HepG2 (cell line): ENCODE measurements around the gene SFXN5. TPM values are rescaled to one million over a fixed set of nuclear protein-coding genes. Genes with fewer than 3 reads are reported as not detected.

Source experiments
- ATAC-seq: fragments of 200-7000 bp; cut with Tn5 transposase; 3 replicates; pipeline ENCODE4 v1.9.1; 2020; ENCODE audit warnings: mild to moderate bottlenecking, moderate library complexity
- BruUV-seq: library from RNA; stranded (reverse); fragments of 400-500 nt; replicated peaks from 2 replicates; lab custom pipeline; 2021; lab: Mats Ljungman, UMichigan
- CTCF ChIA-PET: fragments of 300-600 bp; formaldehyde crosslinking; extraction: SDS; loops from one replicate; lab custom pipeline; 2021; ENCODE audit warnings: low total read pairs, inconsistent platforms, low intra/inter-chr PET ratio; lab: Yijun Ruan, JAX
- POLR2A ChIA-PET: fragments of 350-600 bp; sonication (Branson Sonifier 250); formaldehyde crosslinking; loops from one replicate; lab custom pipeline; 2020; ENCODE audit warnings: antibody characterized with exemption, inconsistent platforms; lab: Yijun Ruan, JAX
- DNase-seq: peaks from one replicate; pipeline ENCODE4 v3.0.0-alpha.2; 2015; ENCODE audit warnings: low spot score
- FAIRE-seq: peaks from 3 replicates; lab custom pipeline; 2011; peaks lifted over from hg19 to GRCh38; lab: Jason Lieb, UNC
- H2AFZ ChIP-seq: one replicate; pipeline ENCODE4 v1.6.1; 2011; ENCODE audit warnings: low read length, inconsistent platforms
- H3K27ac ChIP-seq: fragments of 300-600 bp; 3 replicates; pipeline ENCODE4 v1.8.0; 2011; ENCODE audit warnings: mixed run types, mild to moderate bottlenecking, mixed read lengths, low read length, inconsistent platforms; ENCODE audit not compliant: insufficient read depth; ENCODE audit errors: extremely low read length
- H3K27me3 ChIP-seq, 2 experiments: fragments of 200-600 bp in 1 of 2; 2 replicates in 1 of 2; 3 replicates in 1 of 2; pipeline versions ENCODE4 v1.6.0 to v1.8.0; 2011; ENCODE audit warnings: low read length in 2 of 2, mild to moderate bottlenecking in 2 of 2, moderate library complexity in 2 of 2, inconsistent platforms in 1 of 2; ENCODE audit not compliant: insufficient read depth in 2 of 2, control insufficient read depth in 1 of 2
- H3K36me3 ChIP-seq, 2 experiments: fragments of 200-600 bp in 1 of 2; replicated peaks in 1 of 2; 2 replicates in 1 of 2; 3 replicates in 1 of 2; pipeline versions ENCODE4 v1.5.1 to v1.8.0; 2011; ENCODE audit warnings: low read length in 2 of 2, inconsistent platforms in 1 of 2; ENCODE audit not compliant: insufficient read depth in 2 of 2, control insufficient read depth in 1 of 2
- H3K4me1 ChIP-seq: 2 replicates; pipeline ENCODE4 v1.5.1; 2012; ENCODE audit warnings: low read length, inconsistent platforms; ENCODE audit not compliant: insufficient read depth
- H3K4me2 ChIP-seq: 2 replicates; pipeline ENCODE4 v1.6.0; 2011; ENCODE audit warnings: low read depth, low read length, inconsistent platforms
- H3K4me3 ChIP-seq, 3 experiments: fragments of 200-600 bp in 1 of 3; sonication (generic), shearing (Covaris generic) in 1 of 3; replicated peaks in 1 of 3; 2 replicates each; pipeline ENCODE4 v1.5.1; 2011 to 2016; ENCODE audit warnings: low read length in 3 of 3, inconsistent platforms in 2 of 3, low read depth in 2 of 3, mild to moderate bottlenecking in 2 of 3, control low read depth in 1 of 3, mixed read lengths in 1 of 3; ENCODE audit not compliant: insufficient read depth in 1 of 3
- H3K79me2 ChIP-seq: one replicate; pipeline ENCODE4 v1.6.1; 2011; ENCODE audit warnings: low read length, inconsistent platforms; ENCODE audit not compliant: insufficient read depth
- H3K9ac ChIP-seq: 2 replicates; pipeline ENCODE4 v1.6.0; 2011; ENCODE audit warnings: mild to moderate bottlenecking, low read depth, low read length, inconsistent platforms; ENCODE audit not compliant: insufficient read depth
- H3K9me3 ChIP-seq: 2 replicates; pipeline ENCODE4 v1.5.1; 2012; ENCODE audit warnings: mild to moderate bottlenecking, low read length
- H4K20me1 ChIP-seq: 2 replicates; pipeline ENCODE4 v1.6.0; 2011; ENCODE audit warnings: inconsistent platforms, mild to moderate bottlenecking, low read length, moderate library complexity; ENCODE audit not compliant: insufficient read depth
- AFF4 ChIP-seq: sonication (generic); formaldehyde crosslinking; IDR thresholded peaks from 2 replicates; pipeline ENCODE4 v1.4.0; 2020; ENCODE audit warnings: missing genetic modification reagents
- CEBPG ChIP-seq: IDR thresholded peaks from 2 replicates; pipeline ENCODE4 v1.6.1; 2016
- CENPT ChIP-seq: sonication (generic); formaldehyde crosslinking; IDR thresholded peaks from 2 replicates; pipeline ENCODE4 v1.8.0; 2022; ENCODE audit warnings: low read depth, mild to moderate bottlenecking, moderate library complexity, missing genetic modification reagents
- KLF12 ChIP-seq: sonication (generic); formaldehyde crosslinking; IDR thresholded peaks from 2 replicates; pipeline ENCODE4 v1.4.0; 2020; ENCODE audit warnings: missing genetic modification reagents, borderline replicate concordance
- KMT2A ChIP-seq: sonication (generic); formaldehyde crosslinking; IDR thresholded peaks from 2 replicates; pipeline ENCODE4 v1.4.0; 2020; ENCODE audit warnings: missing genetic modification reagents
- MYNN ChIP-seq: sonication (generic); formaldehyde crosslinking; IDR thresholded peaks from 2 replicates; pipeline ENCODE4 v1.4.0; 2020; ENCODE audit warnings: mild to moderate bottlenecking, low read depth, missing genetic modification reagents
- NCOA1 ChIP-seq: sonication (generic); formaldehyde crosslinking; IDR thresholded peaks from 2 replicates; pipeline ENCODE4 v1.9.0; 2021; ENCODE audit warnings: missing genetic modification reagents
- PHB2 ChIP-seq: fragments of 450-650 bp; IDR thresholded peaks from 2 replicates; pipeline ENCODE4 v1.6.1; 2018; ENCODE audit not compliant: partially characterized antibody
- RXRB ChIP-seq: IDR thresholded peaks from 2 replicates; pipeline ENCODE4 v1.6.1; 2016; ENCODE audit warnings: borderline replicate concordance, missing genetic modification reagents, missing compliant biosample characterization
- STAG1 ChIP-seq: sonication (generic); formaldehyde crosslinking; IDR thresholded peaks from 2 replicates; pipeline ENCODE4 v1.4.0; 2020; ENCODE audit warnings: missing genetic modification reagents
- ZBTB39 ChIP-seq: sonication (generic); formaldehyde crosslinking; IDR thresholded peaks from 2 replicates; pipeline ENCODE4 v1.5.0; 2020; ENCODE audit warnings: missing genetic modification reagents
- ZGPAT ChIP-seq: IDR thresholded peaks from 2 replicates; pipeline ENCODE4 v1.6.1; 2016; ENCODE audit warnings: mild to moderate bottlenecking
- ZNF598 ChIP-seq: sonication (generic); formaldehyde crosslinking; IDR thresholded peaks from 2 replicates; pipeline ENCODE4 v1.5.1; 2020; ENCODE audit warnings: mild to moderate bottlenecking, missing genetic modification reagents, borderline replicate concordance
- ZNF670 ChIP-seq: sonication (generic); formaldehyde crosslinking; IDR thresholded peaks from 2 replicates; pipeline ENCODE4 v1.8.0; 2022; ENCODE audit warnings: mild to moderate bottlenecking, missing genetic modification reagents, borderline replicate concordance
- ZNF761 ChIP-seq: sonication (generic); formaldehyde crosslinking; conservative IDR thresholded peaks from 2 replicates; pipeline ENCODE4 v1.4.0; 2020; ENCODE audit warnings: mild to moderate bottlenecking, missing genetic modification reagents
- ZNF780A ChIP-seq: sonication (generic); formaldehyde crosslinking; IDR thresholded peaks from 2 replicates; pipeline ENCODE4 v1.8.0; 2022; ENCODE audit warnings: mild to moderate bottlenecking, missing genetic modification reagents, moderate library complexity
- WGBS: methylation state at CpG from one replicate; pipeline ENCODE4 v1.1.6; 2017; ENCODE audit warnings: low lambda C conversion rate; 5-methylcytosine and 5-hydroxymethylcytosine counted together
- in situ Hi-C: cut with HindIII; loops from 2 replicates; pipeline ENCODE4 v1.10.0; 2017; ENCODE audit warnings: low pct_unique_long_range_greater_than_20kb; ENCODE audit not compliant: extremely low pct_ligation_motif_present
- intact Hi-C: fragments of 100-400 bp; cut with micrococcal nuclease; formaldehyde crosslinking; loops from one replicate; pipeline ENCODE4 v1.10.0; 2022; ENCODE audit not compliant: unreplicated experiment
- polyA plus RNA-seq, 8 experiments: library from polyadenylated mRNA; depleted of rRNA in 3 of 8; stranded (reverse) in 7 of 8; unstranded in 1 of 8; fragments of >200 nt; fragmentation: Illumina TruSeq in 4 of 8; extraction: Trizol in 4 of 8; gene quantifications; 2 replicates each; pipeline versions ENCODE4 v1.2.1 to v1.2.3, GENCODE V29; 2011 to 2016; ENCODE audit warnings: low read depth in 4 of 8, missing spikeins in 1 of 8, mixed read lengths in 1 of 8; ENCODE audit not compliant: insufficient read depth in 1 of 8
- total RNA-seq, 5 experiments: library from RNA; depleted of rRNA; stranded (reverse); fragments of >200 nt; fragmentation: Illumina TruSeq; extraction: Trizol; gene quantifications; 2 replicates each; pipeline ENCODE4 v1.2.3, GENCODE V29; 2016; ENCODE audit warnings: low read depth in 1 of 5

The SFXN5 gene
- total and polyA plus RNA-seq, 2 of the 13 experiments (the other 11 are each of a cell fraction or from before 2014, with no cell fraction given) = 34.9 to 37.4 TPM

GRCh38 chr2:73022024-73022568, 49.4 kb downstream of the SFXN5 start (continued):
- TF ChIP-seq ZBTB39 (CRISPR knock-in tag) = no peak
- no peak for TF ChIP-seq ZNF780A (CRISPR knock-in tag)
- no peak for TF ChIP-seq KLF12
- TF ChIP-seq STAG1 = no peak
- no peak for TF ChIP-seq KMT2A (CRISPR knock-in tag)

GRCh38 chr2:73021371-73022010, 50.0 kb downstream of the SFXN5 start:
- 25% methylated on average over 8 of the region's 8 CpGs for WGBS
- in situ Hi-C loops (no loop called here), intact Hi-C loops (loop anchor here (1.0 kb wide), 1 partner anchor 11 kb away; no protein-coding TSS in a partner anchor)
- H2AFZ ChIP-seq = no peak overlapping the region
- peaks cover 35% of the 10 kb centered on the region for H3K4me1 ChIP-seq
- peak; percentile 75 for ATAC-seq
- TSS peak; percentile 77 for BruUV-seq
- peak overlapping the region; percentile 58 for H3K9ac ChIP-seq
- DNase-seq = peak; percentile 80
- peaks cover 5 to 8% of the 10 kb centered on the region in 2 experiments; a peak in 3 of 5 replicates for H3K36me3 ChIP-seq
- peak overlapping the region in 1 of 3 experiments; percentile 29; a peak in 1 of 6 replicates for H3K4me3 ChIP-seq
- H3K27ac ChIP-seq = peak overlapping the region; percentile 71
- no peaks in the 10 kb centered on the region for H3K79me2 ChIP-seq
- ChIA-PET CTCF (no interaction called here), POLR2A (interaction anchor here (0.8 to 6.4 kb wide), 12 partner anchors 11 to 191 kb away, joined by 3 to 133 read pairs (median 4); partner anchors contain the start of gene SFXN5)
- H3K4me2 ChIP-seq = peak overlapping the region; percentile 67
- H3K27me3 ChIP-seq = no peaks in the 10 kb centered on the region
- H4K20me1 ChIP-seq = no peaks in the 10 kb centered on the region
- FAIRE-seq = peak; percentile 79
- no peaks in the 10 kb centered on the region for H3K9me3 ChIP-seq
- TF ChIP-seq PHB2 (no peak), CENPT (no peak), ZNF598 (CRISPR knock-in tag) (no peak), RXRB (CRISPR knock-in tag) (peak; percentile 79), ZNF761 (CRISPR knock-in tag) (0 out of 2 replicates have a peak, but pooled peaks have one; percentile 13), NCOA1 (CRISPR knock-in tag) (peak; percentile 67; the same call in 1 of the 2 replicates), ZNF670 (CRISPR knock-in tag) (no peak), CEBPG (CRISPR knock-in tag) (peak; percentile 14; the same call in 1 of the 2 replicates), ZGPAT (CRISPR knock-in tag) (peak; percentile 38), MYNN (CRISPR knock-in tag) (0 out of 2 replicates have a peak, but pooled peaks have one; percentile 7), AFF4 (CRISPR knock-in tag) (no peak)
